SK-N-SH (cell line): ENCODE data around the gene JPH3.

Experiments
- ELF1 ChIP-seq: IDR thresholded peaks from 2 replicates; pipeline ENCODE4 v1.4.0; 2012
- GABPA ChIP-seq: IDR thresholded peaks from 2 replicates; pipeline ENCODE4 v1.4.0; 2012; ENCODE audit warnings: low read depth, mild to moderate bottlenecking
- POLR2AphosphoS5 ChIP-seq: IDR thresholded peaks from 2 replicates; pipeline ENCODE4 v1.6.1; 2012; ENCODE audit warnings: low read depth, low read length

DNA sequence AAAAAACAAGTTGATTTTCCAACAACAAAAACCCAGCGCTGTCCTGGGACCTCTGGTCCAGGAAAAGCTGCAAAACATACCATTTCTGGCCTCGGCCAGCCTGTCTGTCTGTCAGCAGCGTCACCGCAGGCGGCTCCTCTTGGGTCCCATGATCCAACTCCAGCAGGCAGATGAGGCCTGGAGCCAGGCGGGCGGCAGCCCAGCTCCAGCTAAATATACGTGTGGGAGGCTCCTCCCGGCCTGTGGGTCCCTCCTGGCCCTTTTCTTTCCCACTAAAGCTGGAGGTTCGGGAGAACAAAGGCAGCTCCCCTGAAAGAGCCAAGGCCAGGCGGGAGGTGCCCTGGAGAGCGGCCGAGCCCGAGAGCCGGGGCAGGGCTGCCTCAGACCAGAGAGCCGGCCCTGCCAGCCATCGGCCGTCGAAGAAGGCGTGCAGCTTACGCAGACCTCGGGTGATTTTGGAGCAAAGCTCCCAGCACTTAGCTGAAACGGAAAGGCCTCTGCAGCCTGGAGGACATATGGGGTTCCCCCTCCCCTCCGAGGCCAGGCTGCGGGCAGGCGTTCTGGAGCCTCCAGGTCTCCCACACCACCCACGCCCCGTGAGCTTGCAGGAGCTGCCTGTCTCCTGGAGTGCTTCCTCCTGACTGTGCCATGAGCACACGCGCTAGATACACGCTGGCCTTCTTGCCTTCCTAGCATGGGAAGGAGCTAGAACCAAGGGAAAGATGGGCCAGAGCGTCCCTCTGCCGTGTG is 19.9 kb upstream of the JPH3 start:
- no peak for TF ChIP-seq POLR2AphosphoS5
- no peak for TF ChIP-seq ELF1
- no peak for TF ChIP-seq GABPA
